Cerebellar nuclear complex (tissue), 1 donor: ENCODE measurements around the gene ABCB11.

Experiments used
- DNase-seq, 2 experiments: peaks; one replicate each; lab custom pipeline; 2025; lab: John Stamatoyannopoulos, UW

The ABCB11 gene

DNA sequence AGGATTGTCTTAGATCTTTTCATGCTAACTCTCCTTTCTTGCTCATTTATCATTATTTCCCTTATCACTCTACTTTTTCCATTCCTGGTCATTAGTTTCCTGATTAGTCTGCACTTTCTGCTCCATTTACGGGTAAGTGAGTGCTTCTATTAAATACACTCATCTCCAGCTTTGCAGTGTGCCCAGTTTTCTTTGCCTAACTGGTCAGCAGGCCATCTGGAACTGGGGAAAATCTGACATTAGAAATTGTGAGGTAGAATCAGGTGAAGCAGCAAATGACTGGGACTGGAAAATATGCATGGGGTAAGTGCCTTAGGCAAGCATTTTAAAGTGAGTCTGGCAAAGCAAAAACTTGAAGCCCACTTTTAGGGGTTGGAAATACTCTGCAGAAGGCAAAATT, 100.9 kb downstream of the ABCB11 start:
- DNase-seq, result no peak

DNA sequence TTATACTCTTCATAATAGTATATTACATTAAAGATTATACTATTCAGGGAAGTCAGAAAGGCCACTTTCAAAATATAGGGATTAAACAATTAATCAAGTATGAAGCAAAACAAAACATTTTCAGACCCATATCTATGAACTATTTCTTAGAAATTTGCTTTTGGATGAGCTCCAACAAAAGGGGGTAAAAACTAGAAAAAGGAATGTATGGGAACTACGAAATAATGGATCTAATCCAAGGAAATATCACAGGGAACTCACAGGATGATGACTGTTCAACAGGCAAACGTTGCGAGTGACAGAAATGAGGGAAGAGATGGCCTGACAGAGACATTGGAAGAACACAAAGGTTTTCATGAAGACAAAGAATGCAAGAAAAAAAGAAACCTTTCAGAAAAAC, 102.1 kb downstream of the ABCB11 start:
- DNase-seq, result no peak

DNA sequence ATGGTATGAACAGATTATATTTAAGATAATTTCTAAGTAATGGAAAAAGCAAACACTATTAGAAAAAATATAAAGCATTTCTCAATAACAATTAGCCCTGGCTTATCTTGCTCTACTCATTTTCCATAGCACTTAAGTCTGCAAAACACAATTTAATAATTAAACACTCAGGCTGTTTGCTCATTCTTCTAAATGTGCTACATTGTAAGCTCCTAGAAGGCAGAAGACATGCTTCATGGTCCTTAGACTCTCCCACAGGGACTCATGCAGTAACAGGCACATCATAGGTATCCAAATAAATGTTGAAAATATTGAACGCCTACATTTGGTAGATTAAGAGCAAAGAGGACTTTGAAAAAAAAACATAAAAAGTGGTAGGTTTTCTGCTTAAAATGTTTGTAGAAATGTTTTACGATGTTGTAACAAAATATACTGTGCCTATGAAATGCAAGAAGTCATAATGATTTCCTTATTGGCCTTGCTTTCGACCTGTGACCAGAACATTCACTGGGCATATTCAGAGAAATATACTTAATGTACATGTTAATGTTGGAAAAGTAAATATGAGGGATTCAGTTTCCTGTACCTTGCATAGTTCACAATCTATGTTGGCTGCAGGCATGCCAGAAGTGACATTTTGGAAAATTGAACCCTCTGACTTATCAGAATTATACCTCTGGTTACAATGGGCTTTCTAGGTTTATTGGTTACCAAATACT, 102.9 kb downstream of the ABCB11 start:
- DNase-seq, result no peak

DNA sequence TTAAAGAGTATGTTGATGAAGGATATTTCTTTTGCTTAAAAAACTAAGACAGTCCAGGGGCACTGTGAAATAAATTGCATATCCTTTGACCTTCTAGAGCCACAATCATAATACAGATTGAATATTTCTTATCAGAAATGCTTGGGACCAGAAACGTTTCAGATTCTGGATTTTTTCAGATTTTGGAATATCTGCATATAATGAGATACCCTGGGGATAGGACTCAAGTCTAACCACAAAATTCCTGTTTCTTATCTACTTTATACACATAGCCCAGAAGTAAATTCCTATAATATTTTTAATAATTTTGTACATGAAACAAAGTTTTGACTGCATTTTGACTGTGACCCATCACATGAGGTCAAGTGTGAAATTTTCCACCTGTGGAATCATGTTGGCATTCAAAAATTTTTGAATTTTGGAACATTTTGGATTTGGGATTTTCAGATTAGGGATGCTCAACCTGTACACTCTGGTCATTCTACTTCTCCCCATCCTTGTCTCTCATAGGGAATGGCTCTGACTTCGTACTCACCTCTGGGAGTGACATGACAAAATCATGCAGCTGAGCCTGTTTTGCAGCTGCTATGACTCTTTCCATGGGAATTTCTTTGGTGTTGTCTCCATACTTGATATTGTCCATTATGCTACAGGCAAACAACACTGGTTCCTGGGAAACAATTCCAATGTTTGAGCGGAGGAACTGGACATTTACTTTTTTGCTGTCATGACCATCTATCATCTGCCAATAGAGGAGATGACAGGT, 104.3 kb downstream of the ABCB11 start:
- no peak for DNase-seq

DNA sequence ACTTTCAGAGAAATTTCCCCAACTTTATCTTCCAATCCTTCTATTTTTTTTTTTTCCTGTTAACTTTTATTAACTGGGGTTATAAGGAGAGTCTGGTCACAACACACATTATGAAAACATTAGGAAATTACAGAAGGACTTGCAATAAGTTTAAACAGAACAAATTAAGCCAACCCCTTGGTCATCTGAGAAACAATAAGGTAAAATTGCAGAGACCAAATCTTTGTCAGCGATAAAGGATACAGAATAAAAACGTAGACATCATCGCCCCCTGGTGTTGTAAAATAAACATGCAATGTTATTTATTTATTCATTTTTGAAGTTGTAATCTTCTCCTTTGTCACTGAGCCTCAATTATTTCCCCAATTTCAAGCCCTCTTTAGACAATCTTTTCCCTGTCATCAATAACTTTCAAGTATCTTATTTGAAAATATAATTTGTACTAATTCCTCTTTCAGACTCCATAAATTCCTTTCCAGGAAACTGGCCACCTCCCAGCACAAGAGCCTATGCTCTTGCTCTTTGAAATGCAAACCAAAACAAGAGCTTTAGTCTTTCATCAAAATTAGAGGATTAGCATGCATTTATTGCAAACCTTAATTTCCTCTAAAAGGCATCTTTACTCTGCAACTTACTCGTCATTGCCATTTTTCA, 110.5 kb downstream of the ABCB11 start:
- DNase-seq, result no peak

DNA sequence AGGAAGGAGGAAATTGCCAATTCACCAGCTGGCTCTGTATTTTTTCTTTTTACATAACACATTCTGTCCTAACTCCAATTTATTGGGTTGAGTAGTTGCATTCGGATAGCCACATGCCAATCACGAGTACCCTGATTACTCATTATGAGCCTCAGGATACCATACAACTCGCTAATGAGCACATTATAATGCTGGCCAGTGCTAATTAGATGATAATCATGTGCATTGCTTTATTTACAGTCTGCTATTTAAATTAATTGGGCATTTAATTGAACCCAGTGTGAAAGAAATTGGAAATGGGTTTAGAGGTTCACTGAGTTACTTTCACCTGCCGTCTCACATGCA, 114.8 kb downstream of the ABCB11 start:
- no peak for DNase-seq

DNA sequence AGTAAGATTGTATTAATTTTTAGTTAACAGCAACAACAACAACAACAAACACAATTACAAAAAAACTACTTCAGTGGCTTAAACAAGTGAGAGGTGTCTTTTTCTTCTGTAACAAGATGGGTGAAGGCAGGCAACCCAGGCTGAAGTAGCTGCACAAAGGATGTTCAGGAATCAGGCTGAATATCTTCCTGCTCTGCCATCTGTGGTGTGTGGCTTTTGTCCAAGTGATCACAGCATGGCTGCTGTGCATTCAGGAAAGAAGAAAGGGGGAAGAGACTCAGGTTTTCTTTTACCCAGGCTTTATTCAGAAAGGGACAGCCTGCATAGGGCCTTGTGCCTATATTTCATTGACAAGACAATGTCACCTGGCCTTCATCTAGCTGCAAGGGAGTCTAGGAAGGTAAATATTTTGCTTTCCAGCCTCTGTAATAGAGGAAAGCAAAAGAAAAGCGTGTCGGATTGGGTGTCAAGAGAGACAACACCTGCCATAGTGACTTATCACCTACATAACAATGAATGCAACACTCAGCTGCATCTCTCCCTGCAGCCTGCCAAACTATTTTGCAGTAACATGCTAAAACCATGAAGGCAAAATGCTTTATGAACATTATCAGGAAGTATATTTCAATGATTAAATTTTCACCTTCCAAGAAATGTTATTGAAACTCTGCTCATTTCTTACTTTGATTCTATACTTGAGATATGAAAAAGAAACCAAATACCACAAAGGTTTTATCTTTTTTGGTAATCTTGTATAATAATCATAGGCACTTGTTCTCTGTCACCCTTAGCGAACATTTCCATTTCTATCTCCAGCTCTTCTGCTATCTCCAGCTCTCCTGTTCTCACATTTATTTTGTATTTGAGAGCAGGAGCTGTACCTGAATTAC, 115.4 kb downstream of the ABCB11 start:
- no peak for DNase-seq

DNA sequence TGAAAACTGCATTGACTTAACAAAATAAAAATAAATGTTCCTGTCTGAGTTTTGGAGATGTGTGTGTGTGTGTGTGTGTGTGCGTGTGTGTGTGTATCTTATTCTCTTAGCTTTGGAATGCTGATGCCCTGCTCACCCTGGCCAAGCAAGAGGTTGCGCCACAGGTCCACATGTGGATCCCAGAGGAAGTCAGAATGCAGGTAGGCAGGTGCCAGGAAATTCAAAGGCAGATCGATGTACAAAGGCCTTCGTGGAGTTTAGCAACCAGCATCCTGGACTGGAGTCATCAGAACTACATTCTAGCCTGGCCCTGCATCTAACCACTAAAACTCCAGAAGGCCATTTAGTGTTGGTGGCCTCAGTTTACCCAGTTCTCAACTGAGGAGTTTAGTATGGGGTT, 117.6 kb downstream of the ABCB11 start:
- no peak for DNase-seq

DNA sequence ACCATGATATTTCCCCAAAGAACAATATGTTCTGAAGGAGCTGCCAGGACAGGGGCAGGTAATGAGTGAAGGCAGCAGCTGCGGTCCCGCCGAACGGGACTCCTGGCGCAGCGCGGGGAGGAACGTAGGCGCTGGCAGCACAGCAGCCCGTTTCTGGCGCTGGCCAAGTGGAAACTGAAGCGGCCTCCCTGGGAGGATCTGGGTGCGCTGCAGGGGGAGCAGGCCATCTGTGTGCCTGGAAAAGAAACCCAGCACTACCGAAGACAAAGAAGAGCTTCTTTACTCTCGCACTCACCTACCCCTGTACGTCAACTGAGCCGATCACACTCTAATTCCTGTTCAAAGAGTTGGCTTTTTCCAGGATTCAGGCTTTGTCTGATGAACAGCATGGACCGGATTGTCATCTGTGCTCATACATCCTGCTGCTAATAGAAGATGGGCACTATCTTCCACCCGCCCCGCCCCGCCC, 118.2 kb downstream of the ABCB11 start:
- no peak for DNase-seq

DNA sequence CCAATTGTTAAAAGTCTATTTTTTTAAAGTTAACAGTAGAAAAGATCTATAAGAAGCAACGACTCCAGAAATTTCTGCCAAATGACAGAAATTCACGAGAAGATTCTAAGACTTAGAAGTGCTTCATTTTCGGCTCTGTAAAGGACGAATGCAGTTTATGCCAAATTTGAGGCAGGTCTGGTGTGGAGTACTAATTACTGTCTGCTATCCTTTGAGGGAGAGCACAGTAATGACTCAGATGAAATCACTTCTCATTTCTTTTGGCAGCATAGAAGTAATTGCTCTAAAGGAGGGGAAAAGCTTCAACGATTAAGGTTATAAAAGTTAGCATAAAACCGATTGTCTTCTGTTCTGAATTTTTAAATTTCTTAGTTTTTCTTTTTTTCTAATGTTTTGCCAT, 118.7 kb downstream of the ABCB11 start:
- no peak for DNase-seq

DNA sequence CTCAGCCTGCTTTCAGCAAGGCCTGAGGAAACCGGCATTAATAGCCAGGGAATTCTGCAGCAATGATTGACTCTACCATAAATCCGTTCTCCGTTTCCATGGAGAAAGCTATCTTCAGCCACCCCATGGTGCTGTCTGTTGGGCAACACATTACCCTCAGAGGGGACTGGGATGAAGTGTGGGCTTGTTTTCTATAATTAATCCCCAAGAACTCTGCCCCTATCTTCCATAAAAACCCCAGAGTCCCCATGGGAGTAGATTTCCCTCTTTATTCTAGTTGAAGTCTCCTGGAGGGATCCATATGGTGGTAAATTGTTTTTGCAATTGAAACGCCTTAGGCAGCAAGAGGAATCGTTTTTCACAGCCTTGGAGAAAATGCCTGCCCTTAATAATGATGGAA, 120.8 kb downstream of the ABCB11 start:
- DNase-seq, result no peak

DNA sequence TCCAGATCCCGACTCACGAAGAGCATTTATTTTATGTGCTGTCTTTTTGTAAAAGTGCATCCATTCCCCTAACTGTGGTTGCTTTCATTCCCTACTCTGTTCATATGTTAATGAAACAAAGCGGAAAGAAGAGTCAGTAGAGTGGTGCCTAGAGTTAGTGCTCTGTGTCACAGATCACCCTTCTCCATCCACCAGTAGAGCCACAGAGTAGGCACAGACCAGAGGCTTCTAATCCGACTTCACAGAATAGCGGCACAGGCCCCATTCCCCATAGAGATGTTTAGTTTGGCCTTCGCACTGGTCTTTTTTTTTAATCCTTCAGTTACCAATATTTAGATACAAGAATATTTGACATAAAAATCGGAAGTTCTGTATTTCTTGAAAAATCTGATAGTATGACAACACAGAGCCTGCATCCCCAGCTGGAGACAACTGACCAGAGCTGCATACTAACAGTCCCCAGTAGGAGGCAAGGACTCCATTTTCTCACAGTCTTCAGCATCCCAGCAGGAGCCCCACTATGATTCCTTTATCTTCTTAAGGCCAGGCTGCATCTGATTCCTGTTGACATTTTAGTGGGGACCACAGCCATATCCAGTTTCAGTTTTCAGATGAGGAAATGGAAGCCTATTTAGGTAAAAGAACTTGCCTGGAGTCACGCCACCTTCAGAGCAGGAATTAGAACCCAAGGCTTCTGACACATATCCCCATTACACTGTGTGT, 123.0 kb downstream of the ABCB11 start:
- no peak for DNase-seq

DNA sequence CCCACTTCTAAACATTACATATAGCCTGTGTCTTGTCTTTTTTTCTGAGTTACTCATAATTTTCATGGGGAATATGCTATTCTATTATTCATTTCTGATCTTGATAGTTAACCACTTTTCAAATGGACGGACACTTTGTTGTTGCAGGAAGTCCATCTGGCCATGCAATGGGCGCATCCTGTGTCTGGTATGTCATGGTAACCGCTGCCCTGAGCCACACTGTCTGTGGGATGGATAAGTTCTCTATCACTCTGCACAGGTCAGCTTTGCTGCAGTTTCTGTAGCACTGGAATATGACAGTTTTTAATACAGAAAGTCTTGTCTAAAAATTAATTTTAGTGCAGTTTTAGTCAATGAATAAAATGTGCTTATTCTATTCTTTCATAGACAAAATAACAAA, 126.8 kb downstream of the ABCB11 start:
- no peak for DNase-seq

DNA sequence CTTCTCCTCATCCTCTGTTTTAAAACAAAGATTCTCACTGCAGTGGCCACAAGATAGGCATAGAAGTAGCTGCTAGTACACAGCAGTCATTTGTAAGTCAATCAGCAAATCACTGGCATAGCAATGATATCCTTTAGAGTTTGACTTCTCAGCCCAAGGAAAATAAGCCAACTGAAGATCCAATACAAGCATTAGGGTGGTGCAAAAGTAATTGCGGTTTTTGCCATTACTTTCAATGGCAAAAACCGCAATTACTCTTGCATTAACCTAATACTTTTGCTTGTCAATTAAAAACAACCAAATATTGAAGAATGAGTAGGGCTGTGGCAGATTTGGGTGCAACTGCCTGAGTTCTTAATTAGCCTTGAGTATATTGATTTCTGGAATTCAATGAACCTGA, 127.2 kb downstream of the ABCB11 start:
- DNase-seq, result no peak

DNA sequence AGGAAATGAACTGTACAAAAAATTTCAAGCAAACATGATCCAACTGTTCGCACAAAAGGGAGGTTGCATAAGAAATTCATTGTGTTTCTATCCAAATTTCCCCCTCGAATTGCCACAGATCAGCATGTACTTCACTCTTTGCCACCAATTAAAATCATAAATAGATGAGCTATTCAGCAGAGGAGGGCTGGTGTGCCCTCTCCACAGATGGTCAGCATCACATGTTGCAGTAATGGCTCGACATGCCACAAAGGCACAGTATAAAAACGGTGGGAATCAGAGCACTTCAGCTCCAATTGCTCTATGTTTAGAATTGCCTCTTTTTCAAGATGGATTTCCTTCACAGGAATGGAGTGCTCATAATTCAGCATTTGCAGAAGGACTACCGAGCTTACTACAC, 130.1 kb downstream of the ABCB11 start, which contains the start of gene G6PC2:
TSS of gene G6PC2 (plus strand) at position 289 of the 400 bp plus-strand sequence. CDS start at position 330, 41 bp downstream.
- DNase-seq, result no peak

DNA sequence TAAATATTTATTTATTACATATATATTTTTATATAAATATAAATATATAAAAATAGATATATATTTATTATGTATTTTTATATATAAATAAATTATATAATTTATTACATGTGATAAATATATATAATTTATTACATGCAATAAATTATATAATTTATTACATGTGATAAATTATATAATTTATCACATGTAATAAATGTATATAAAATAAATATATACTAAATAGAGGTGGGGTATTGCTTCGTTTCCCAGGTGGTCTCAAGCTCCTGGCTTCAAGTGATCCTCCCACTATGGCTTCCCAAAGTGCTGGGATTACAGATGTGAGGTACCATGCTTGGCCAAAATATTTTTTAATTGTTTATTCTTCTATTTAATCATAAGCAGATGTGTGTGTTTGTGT, 133.7 kb downstream of the ABCB11 start:
- DNase-seq, result no peak

DNA sequence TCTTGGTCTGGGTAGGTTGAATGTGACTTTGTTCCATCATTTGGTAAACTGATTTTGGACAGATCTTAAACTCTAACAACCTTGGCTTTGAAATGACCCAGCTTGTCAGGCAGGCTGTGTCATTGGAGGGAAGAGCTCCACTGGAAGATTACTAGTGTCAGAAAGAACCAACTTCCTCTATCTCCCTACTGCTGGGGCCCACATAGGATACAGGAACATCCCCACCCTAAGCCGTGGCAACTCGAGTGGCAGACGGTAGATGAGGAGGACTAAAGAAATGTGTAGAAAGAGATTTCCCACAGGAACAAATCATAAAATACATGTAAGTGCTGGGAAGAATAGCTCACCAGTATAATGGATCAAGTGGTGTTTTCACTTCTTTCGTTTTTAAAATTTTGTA, 134.3 kb downstream of the ABCB11 start:
- no peak for DNase-seq

DNA sequence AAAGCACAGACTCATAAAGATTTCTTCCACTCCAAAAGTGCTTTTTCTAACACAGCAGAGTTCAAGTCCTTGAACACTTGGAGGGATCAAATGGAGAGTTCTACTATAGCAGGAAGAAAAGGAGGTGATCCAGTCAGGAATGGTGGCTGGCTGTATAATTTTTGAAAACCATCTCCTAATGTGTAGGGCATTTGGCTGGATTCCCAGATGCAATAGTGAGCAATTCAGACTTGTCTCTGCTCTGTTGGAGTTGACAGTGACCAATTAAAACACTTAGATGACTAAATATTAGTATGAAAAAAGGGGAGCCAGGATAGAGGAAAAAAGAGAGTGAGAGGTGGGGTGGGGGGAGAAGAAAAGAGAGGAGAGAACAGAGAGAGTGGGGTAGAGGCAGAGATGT, 135.4 kb downstream of the ABCB11 start:
- no peak for DNase-seq

DNA sequence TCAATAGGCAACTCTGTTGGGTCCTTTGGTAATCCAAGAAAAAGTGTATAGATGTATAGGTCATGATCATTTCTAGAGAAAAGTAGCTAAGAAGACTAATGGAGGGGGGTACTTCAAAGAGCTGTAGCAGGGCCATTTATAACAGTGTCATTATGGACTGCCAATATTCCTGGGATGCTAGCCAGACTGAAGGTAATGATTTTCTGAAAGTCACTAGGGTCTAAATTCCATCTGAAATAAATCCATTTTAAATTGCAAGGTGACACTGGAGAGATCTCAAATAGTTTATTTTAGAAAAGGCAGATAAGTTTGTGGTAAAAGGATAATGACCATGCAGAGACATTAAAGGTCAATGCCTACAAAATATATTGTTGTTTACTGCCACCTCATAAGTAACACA, 136.4 kb downstream of the ABCB11 start:
- no peak for DNase-seq

DNA sequence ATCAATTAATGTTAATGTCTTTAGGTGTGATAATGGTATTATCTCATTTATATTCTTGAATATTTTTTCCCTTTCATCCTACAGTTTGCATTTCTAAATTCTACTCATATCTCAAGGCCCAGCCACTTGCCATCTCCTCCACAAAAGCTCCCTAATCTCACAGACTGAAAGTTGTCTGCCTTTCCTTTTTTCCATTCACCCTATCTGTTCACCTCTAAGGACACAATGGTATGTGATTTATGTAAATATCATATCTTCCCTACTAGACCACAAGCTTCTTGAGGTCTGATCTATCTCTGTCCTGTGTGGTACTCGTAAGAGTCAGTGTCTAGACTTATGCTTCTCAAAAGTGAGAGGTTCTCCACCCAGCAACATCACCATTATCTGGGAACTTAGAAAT, 137.0 kb downstream of the ABCB11 start:
- no peak for DNase-seq

DNA sequence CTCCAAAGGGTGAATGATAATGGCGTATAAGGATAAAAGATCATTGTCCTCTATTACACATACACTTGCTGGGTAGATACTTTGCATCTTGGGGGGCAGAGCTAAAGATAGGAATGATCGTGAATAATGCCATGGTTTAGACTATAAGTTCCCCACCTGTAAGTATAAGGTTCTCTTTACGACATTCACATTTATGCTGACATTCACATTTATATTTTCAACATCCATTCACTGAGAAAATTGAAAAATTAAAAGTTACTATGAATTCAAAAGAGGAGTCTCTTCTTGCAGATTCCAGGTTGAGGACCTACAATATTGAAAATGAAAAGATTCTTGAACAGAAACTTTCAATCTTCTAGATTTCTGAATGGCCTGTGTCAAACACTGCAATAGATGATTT, 138.8 kb downstream of the ABCB11 start:
- DNase-seq, result no peak
